ENCODE measurements around the gene PIGV. TPM values are rescaled to one million over a fixed set of nuclear protein-coding genes. Genes with fewer than 3 reads are reported as not detected.
A peak's percentile ranks its signal among the peaks of the same experiment; 100 is the strongest.
"Not testable (repeated sequence)": the region's sequence is repeated elsewhere in the genome, so short reads cannot be mapped to it uniquely, and the experiment has no call there.

Gene PIGV
- total RNA-seq, 1 donor from 2014 or later = 10.2 TPM

- no peak overlapping the region for H3K4me3 Mint-ChIP-seq (ENCODE audit: low read depth)
These were observed 3.9 kb downstream of the PIGV start for GRCh38 chr1:26791626-26792025.

GRCh38 chr1:26792924-26793323 lies 5.2 kb downstream of the PIGV start:
- no peaks in the 10 kb centered on the region for H3K27me3 Mint-ChIP-seq
- H3K9me3 Mint-ChIP-seq (ENCODE audit: low read depth) = no peaks in the 10 kb centered on the region
- no peak for DNase-seq (ENCODE audit: low spot score, unreplicated experiment)
- H3K27ac Mint-ChIP-seq = peak overlapping the region; percentile 8
- H3K4me1 Mint-ChIP-seq (ENCODE audit: low read depth) = peaks cover 19% of the 10 kb centered on the region
- no peak overlapping the region for H3K4me3 Mint-ChIP-seq (ENCODE audit: low read depth)
- peaks cover 15% of the 10 kb centered on the region for H3K36me3 Mint-ChIP-seq (ENCODE audit: insufficient read depth)
- no peak for TF ChIP-seq CTCF (IDR thresholded peaks at IDR 0.05; ENCODE audit: unreplicated experiment)

More at GRCh38 chr1:26791626-26792025, 3.9 kb downstream of the PIGV start:
- peaks cover 27% of the 10 kb centered on the region for H3K4me1 Mint-ChIP-seq (ENCODE audit: low read depth)
- H3K27ac Mint-ChIP-seq = peak overlapping the region; percentile 29
- TF ChIP-seq CTCF (IDR thresholded peaks at IDR 0.05; ENCODE audit: unreplicated experiment) = no peak
- H3K27me3 Mint-ChIP-seq = no peaks in the 10 kb centered on the region
- DNase-seq (ENCODE audit: low spot score, unreplicated experiment) = no peak
- H3K36me3 Mint-ChIP-seq (ENCODE audit: insufficient read depth) = peaks cover 13% of the 10 kb centered on the region
- H3K9me3 Mint-ChIP-seq (ENCODE audit: low read depth) = no peaks in the 10 kb centered on the region

- no peaks in the 10 kb centered on the region for H3K27me3 Mint-ChIP-seq
- peaks cover 7% of the 10 kb centered on the region for H3K4me1 Mint-ChIP-seq (ENCODE audit: low read depth)
- no peaks in the 10 kb centered on the region for H3K9me3 Mint-ChIP-seq (ENCODE audit: low read depth)
- TF ChIP-seq CTCF (IDR thresholded peaks at IDR 0.05; ENCODE audit: unreplicated experiment) = no peak
- no peak overlapping the region for H3K4me3 Mint-ChIP-seq (ENCODE audit: low read depth)
- H3K36me3 Mint-ChIP-seq (ENCODE audit: insufficient read depth) = peaks cover 15% of the 10 kb centered on the region
- H3K27ac Mint-ChIP-seq = no peak overlapping the region
- DNase-seq (ENCODE audit: low spot score, unreplicated experiment) = no peak
These were observed 6.6 kb downstream of the PIGV start for GRCh38 chr1:26794391-26794790.

- no peak for TF ChIP-seq CTCF (IDR thresholded peaks at IDR 0.05; ENCODE audit: unreplicated experiment)
- peaks cover 15% of the 10 kb centered on the region for H3K36me3 Mint-ChIP-seq (ENCODE audit: insufficient read depth)
- no peak for DNase-seq (ENCODE audit: low spot score, unreplicated experiment)
- no peaks in the 10 kb centered on the region for H3K27me3 Mint-ChIP-seq
- H3K4me1 Mint-ChIP-seq (ENCODE audit: low read depth) = peaks cover 4% of the 10 kb centered on the region
- H3K27ac Mint-ChIP-seq = no peak overlapping the region
- H3K9me3 Mint-ChIP-seq (ENCODE audit: low read depth) = no peaks in the 10 kb centered on the region
- H3K4me3 Mint-ChIP-seq (ENCODE audit: low read depth) = no peak overlapping the region
These were observed 9.9 kb downstream of the PIGV start for GRCh38 chr1:26797627-26798026.

- Mint-ChIP-seq H3K4me3 (ENCODE audit: low read depth) (no peak overlapping the region), H3K36me3 (ENCODE audit: insufficient read depth) (peaks cover 8% of the 10 kb centered on the region), H3K4me1 (ENCODE audit: low read depth) (peaks cover 3% of the 10 kb centered on the region), H3K27ac (peak overlapping the region; percentile 34), H3K27me3 (no peaks in the 10 kb centered on the region), H3K9me3 (ENCODE audit: low read depth) (no peaks in the 10 kb centered on the region)
- no peak for DNase-seq (ENCODE audit: low spot score, unreplicated experiment)
- no peak for TF ChIP-seq CTCF (IDR thresholded peaks at IDR 0.05; ENCODE audit: unreplicated experiment)
These were observed 11.9 kb downstream of the PIGV start for GRCh38 chr1:26799479-26800142.

GRCh38 chr1:26803932-26804331 lies 16.2 kb downstream of the PIGV start:
- H3K27me3 Mint-ChIP-seq; H3K27ac Mint-ChIP-seq; H3K36me3 Mint-ChIP-seq (ENCODE audit: insufficient read depth); H3K9me3 Mint-ChIP-seq (ENCODE audit: low read depth); H3K4me1 Mint-ChIP-seq (ENCODE audit: low read depth); DNase-seq (ENCODE audit: low spot score, unreplicated experiment); H3K4me3 Mint-ChIP-seq (ENCODE audit: low read depth): not testable (repeated sequence)

Measured in progenitor cell of endocrine pancreas (in vitro differentiated cells).